NCI-H82 treated with DMSO at 0.1 percent for 48 hours (cell line): Measurements from ENCODE around the gene IDI2.
A peak's percentile ranks its signal among the peaks of the same experiment; 100 is the strongest.

ENCODE experiments used
- DNase-seq: peaks from one replicate; lab custom pipeline; 2025; ENCODE audit not compliant: unreplicated experiment; lab: John Stamatoyannopoulos, UW

Gene IDI2

DNA sequence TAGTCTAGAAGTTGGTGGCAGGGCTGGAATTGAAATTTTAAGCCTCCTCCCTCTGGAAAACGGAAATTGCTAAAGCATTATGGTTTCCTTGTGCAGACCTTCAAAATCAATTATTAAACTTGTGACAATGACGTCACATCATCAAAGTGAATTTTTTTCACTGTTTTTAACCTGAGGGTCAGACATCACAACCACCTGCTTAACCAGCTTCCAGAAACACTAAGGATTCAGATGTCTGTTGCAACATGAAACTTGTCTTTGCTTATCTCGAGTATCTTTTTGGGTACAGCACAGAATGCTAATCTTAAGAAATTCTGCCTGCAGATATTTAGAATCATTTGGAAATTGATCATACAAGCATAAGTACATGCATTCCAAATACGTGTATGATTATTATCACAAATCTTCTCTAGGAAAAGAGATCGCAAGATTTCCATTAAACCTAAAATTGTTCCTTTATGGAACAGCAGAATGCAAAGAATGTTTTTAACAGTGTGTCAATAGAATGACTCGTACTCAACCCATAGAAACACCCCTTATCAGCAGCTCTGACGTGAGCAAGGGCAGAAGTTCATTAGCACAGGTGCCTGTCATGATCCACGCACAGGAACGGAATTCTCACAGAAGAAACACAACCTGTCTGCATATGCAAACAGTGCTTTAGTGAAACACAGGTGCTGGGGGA, 41.5 kb downstream of the IDI2 start:
- no peak for DNase-seq

DNA sequence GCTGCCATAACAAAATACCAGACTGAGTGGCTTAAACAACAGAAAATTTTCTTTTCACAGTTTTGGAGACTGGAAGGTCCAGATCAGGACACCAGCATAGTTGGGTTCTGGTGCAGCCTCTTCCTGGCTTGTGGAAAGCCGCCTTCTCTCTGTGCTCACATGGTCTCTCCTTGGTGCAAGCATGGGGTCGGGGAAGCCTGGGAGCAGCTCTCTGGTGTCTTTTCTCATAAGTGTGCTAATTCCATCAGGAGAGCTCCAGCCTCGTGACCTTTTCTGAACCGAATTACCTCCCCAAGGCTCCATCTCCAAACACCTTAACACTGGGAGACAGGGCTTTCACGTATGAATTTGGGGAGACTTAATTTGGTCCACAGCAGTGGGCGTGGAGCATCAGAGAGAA, 42.3 kb downstream of the IDI2 start:
- DNase-seq: no peak

DNA sequence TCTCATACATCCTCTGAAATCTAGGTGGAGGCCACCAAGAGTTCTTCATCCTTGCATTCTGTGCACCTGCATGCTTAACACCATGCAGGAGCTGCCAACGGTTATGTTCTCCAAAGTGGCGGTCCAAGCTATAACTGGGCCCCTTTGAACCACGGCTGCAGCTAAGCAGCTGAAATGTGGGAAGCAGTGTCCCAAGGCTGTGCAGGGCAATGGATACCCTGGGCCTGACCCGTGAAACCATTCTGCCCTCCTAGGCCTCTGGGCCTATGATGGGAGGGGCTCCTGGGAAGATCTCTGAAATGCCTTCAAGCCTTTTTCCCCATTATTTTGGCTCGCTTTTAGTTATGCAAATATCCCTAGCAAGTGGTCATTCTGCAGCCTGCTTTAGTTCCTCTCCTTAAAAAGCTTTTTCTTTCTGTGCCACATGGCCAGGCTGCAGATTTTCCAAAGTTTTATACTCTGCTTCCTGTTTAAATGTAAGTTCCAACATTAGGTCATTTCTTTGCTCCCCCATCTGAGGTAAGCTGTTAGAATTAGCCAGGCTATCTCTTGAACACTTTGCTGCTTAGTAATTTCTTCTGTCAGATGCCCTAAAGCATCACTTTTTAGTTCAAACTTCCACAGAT, 45.1 kb downstream of the IDI2 start:
- DNase-seq: no peak

DNA sequence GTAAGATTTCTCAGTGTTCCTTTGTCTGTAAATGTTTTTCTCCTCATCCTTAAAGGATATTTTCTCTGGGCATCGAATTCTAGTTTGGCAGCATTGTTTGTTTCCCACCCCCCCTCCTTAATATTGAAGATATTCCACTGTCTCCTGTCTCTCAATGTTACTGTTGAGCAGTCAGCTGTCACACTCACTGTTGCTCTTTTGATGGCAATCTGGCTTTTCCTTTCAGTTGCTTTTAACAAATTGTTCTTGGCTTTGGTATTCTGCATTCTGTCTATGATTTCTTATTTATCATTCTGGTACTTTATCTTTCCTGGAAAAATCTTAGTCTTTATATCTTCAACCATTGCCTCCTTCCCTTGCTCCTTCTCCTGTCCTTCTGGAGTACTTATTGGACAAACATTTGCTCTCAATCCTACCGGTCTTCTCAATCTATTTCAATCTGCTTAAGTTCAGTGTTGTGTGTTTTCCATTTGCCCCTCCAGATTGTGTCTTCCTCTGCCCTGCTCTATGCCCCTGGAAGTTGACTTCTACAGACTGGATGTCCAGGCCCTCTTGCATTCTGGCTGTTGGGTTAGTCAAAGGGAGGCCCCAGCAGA, 46.7 kb downstream of the IDI2 start:
- no peak for DNase-seq

DNA sequence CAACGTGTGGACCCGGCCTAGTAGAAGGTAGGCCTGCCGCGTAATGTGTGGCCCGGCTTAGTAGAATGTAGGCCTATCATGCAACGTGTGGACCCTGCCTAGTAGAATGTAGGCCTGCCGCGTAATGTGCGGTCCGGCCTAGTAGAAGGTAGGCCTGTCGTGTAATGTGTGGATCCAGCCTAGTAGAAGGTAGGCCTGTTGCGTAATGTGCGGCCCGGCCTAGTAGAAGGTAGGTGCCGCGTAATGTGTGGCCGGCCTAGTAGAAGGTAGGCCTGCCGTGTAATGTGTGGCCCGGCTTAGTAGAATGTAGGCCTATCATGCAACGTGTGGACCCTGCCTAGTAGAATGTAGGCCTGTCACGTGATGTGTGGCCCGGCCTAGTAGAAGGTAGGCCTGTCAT, 49.3 kb downstream of the IDI2 start:
- no peak for DNase-seq

DNA sequence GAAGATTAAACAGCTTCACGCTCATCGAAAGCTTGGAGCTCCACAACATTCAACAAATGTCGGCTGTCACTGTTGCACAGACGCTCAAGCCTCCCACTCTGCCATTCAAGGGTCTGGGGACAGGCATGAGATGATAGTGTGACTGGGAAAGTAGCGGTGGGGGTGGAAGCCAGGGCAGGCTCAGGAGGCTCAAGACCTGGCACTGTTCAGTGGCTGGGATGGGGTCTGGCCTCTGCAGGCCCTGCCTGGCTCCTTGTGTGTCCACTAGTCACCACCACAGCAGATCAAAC, 50.9 kb downstream of the IDI2 start:
- no peak for DNase-seq

DNA sequence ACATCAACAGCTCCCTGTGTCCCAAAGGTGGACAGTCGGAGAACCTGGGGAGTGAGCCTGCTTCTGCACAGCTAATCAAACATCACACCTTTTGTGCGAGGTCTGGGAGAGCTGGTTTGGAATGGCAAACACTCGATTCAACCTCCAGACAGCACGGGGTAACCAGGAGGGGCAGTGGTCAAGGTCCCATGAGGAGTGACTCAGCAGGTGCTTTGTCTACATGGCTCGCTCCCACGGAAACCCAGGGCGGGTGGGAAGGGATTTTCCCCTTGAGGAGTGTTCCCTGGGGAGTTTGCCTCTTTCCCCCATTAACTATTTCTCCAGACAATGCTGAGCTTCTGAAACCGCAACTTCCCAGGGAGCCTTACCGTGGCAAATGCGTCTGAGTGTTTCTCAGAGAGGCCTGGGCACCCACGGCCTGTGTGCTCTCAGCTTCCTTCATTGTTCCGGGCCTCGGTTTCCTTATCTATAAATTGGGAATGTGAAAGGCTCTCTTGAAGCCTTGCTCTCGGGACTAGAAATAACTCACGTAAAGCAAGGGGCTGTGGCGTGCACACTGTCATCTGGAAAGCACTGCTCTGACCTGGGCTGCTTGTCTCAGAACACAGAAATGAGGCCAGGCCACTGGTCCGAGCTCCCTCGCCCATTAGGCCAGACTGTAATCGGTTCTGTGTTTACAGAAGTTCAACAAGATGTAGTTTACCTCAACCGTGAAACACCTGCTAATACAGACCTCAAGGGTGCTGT, 51.4 kb downstream of the IDI2 start:
- no peak for DNase-seq

DNA sequence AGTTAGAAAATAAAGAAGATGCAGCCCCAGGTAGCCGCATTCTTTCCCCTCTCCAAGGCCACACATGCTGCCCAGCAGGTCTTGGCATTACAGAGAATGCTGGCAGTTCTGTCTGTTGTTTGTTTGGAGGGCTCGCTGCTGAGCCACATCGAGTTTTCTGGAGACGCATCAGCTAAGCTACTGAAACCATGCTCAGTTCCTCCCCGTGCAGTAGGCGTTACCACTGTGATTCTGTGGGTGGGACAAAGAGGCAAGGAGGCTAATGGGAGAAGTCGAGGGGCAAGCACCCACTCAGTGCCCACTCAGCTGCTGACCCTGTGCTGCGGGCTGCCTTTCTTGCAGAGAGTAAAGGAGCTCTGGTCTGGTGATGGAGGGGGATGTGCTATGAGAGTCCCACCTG, 52.9 kb downstream of the IDI2 start:
- no peak for DNase-seq

DNA sequence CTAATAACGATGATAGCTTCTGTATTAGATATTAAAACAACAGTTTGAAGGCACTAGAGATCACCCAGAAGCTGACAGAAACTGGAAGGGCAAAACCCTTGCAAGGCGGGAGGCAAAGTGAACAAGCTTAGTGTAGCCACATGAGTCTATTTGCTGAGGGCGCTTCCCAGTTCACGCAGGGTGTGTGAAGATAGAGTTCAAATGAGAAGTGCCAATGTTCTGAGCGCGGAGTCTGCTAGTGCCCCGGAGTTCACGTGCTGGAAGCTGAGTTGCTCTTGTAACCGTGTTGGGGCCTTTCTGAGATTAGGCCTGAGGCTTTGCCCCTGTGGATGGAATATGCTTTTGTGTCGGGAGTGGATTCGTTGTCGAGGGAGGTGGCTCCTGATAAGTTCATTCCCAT, 54.0 kb downstream of the IDI2 start:
- no peak for DNase-seq

DNA sequence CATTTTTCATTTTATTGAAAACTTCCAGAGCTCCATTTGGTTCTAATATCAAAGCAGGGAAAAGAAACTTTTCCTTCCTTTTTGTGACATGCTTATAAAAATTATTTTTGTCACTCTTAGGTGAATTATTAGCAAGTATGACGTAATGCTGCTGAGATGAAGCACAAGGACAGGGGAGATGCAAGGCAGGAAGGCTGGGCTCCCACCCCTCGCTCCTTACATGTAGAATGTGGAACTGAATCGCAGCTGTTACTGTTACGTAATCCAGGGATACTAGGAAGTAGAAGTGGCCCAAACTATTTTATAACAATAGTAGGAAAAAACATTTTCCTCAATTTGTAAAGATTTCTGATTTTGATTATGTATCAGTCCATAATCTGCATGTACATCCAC, 54.5 kb downstream of the IDI2 start:
- DNase-seq: no peak

DNA sequence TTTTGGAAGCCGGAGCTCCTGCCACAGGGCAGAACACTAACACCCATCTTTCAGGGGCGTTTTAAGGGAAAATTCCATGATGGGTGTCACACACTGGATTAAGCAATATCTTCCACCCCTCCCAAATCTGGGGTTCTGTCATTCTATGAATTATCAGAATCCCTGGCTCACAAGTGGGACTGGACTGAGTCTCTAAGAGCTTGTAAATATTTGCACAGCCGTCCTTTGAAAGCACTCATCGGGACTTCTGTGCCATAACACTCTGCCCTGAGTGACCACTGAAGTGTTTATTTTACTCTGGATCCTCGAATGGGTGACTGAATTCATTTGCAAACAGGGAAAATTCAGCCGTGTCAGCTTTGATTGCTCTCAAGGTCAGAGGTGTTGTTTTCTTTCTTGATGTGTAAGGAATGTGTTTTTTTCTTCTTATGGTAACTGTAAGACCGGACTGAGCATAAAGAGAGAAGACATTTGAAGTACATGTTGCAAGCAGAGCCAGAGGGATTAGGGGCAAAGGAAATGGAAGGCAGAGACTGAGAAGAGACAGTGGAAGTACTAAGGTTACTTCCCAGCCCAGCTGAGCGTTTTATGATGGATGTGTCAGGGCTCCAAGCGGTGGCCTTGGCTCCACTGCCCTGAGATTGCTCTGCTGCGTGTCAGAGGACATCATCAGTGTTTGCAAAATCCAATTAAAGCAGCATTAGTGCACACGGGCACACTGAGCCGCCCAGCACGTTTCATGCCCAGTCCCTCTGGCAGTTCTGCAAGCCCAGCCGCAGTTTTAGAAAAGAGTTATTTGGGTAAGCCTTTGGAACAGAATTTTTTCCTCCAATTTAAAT, 55.1 kb downstream of the IDI2 start:
- DNase-seq: peak; percentile 59

DNA sequence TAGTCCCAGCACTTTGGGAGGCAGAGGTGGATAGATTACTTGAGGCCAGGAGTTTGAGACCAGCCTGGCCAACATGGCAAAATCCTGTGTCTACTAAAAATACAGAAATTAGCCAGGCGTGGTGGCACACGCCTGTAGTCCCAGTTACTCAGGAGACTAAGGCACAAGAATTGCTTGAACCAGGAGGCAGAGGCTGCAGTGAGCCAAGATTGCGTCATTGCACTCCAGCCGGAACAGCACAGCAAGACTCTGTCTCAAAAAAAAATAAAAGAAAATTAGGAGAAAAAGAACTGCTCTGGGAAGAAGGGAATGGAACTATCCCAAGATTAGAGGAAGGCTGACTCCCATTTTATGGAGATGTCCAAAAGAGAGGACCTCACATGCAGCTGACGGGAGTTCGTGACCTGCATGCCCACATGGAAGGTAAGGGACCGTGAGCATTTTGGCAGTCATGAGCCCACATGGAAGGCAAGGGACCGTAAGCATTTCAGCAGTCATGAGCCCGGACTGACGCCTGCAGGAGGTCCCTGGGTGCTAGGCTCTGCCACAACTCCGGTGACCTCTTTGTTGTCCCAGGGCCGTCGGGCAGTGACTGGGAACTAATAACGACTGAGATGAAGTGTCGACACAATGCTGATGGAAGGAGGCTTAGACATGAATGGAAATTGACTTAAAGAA, 56.0 kb downstream of the IDI2 start:
- no peak for DNase-seq
